Raji (cell line): Measurements from ENCODE around the gene SNED1.

ENCODE experiments used
- POLR2A ChIP-seq: IDR thresholded peaks from 2 replicates; pipeline ENCODE4 v1.6.1; 2011; ENCODE audit warnings: low read depth, low read length, control low read depth; ENCODE audit not compliant: insufficient read depth

Gene SNED1

GRCh38 chr2:241123816-241124536 lies 125.6 kb downstream of the SNED1 start:
- TF ChIP-seq POLR2A, result no peak

- TF ChIP-seq POLR2A, result no peak
Observed at GRCh38 chr2:241125626-241126025, 127.2 kb downstream of the SNED1 start.

GRCh38 chr2:241126201-241126611 lies 127.8 kb downstream of the SNED1 start:
- no peak for TF ChIP-seq POLR2A

GRCh38 chr2:241126771-241127202 lies 128.4 kb downstream of the SNED1 start:
- TF ChIP-seq POLR2A, result no peak

GRCh38 chr2:241128266-241128665 lies 129.8 kb downstream of the SNED1 start:
- TF ChIP-seq POLR2A, result no peak

- TF ChIP-seq POLR2A, result no peak
Observed at GRCh38 chr2:241129086-241129871, 130.9 kb downstream of the SNED1 start.

- TF ChIP-seq POLR2A, result no peak
Observed at GRCh38 chr2:241130316-241130715, 131.9 kb downstream of the SNED1 start.

- no peak for TF ChIP-seq POLR2A
Observed at GRCh38 chr2:241131531-241131930, 133.1 kb downstream of the SNED1 start.

GRCh38 chr2:241132538-241133435 lies 134.4 kb downstream of the SNED1 start:
- no peak for TF ChIP-seq POLR2A

GRCh38 chr2:241133436-241133820 lies 135.0 kb downstream of the SNED1 start:
- no peak for TF ChIP-seq POLR2A

- TF ChIP-seq POLR2A, result no peak
Observed at GRCh38 chr2:241134711-241135110, 136.3 kb downstream of the SNED1 start.

- TF ChIP-seq POLR2A, result no peak
Observed at GRCh38 chr2:241135737-241136136, 137.3 kb downstream of the SNED1 start.

- no peak for TF ChIP-seq POLR2A
Observed at GRCh38 chr2:241136191-241136590, 137.8 kb downstream of the SNED1 start.

- TF ChIP-seq POLR2A, result no peak
Observed at GRCh38 chr2:241136661-241137260, 138.3 kb downstream of the SNED1 start.
